Activated T-cell treated with anti-CD3 and anti-CD28 coated beads for 24 hours (primary cell): ENCODE data around the gene GAS6.
"Not testable (repeated sequence)": the region's sequence is repeated elsewhere in the genome, so short reads cannot be mapped to it uniquely, and the experiment has no call there.

Source experiments
- DNase-seq: peaks from one replicate; pipeline ENCODE4 v3.0.0-alpha.2; 2020; ENCODE audit warnings: low read depth

GAS6 gene

DNA sequence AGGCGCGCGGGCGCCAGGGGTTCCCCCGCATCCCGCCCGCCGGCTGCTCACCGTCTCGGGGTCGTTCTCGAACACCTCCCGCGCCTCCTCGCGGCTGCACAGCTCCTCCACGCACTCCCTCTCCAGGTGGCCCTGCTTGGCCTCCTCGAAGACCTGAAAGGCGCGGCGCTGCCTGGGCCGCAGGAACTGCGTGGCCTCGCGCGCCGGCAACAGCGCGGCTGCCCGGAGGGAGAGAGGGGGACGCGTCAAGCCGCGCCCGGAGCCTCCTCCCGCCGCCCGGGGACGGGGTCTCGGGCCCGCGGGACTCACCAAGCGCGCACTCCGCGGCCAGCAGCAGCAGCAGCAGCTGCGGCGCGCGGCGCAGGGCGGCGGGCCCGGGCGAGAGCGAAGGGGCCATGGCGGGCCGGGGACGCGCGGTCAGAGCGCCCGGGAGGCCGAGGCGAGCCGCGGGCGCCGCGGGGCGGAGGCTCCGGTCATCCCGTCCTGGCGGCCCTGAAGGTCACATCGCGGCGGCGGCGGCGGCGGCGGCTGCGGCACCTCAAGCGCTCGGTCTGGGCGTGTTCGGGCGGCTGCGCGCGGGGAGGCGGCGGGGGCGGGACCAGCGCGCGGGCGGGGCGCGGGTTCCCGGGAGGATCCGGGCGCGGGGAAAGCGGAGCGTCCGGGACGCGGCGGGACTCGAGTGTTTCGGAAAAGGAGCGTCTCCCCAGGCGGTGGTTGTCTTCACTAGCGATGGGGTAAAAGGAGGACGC is at the start of gene GAS6:
TSS of gene GAS6 (minus strand) at position 553 of the 749 bp plus-strand sequence. CDS start at position 397, 156 bp downstream.
- no peak for DNase-seq

DNA sequence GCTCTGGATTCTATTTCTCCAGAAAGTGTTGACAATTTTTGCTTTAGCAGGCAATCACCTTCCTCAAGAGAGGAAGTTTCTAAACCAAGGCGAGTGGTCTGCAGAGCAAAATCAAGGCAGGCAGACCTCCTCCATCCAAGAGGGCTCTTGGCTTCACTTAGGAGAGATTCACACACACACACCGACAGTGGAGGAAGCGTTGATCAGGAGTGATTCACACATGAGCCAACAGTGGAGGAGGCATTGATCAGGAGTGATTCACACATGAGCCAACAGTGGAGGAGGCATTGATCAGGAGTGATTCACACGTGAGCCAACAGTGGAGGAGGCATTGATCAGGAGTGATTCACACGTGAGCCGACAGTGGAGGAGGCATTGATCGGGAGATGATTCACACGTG is 49.5 kb upstream of the GAS6 start:
- DNase-seq = not testable (repeated sequence)

DNA sequence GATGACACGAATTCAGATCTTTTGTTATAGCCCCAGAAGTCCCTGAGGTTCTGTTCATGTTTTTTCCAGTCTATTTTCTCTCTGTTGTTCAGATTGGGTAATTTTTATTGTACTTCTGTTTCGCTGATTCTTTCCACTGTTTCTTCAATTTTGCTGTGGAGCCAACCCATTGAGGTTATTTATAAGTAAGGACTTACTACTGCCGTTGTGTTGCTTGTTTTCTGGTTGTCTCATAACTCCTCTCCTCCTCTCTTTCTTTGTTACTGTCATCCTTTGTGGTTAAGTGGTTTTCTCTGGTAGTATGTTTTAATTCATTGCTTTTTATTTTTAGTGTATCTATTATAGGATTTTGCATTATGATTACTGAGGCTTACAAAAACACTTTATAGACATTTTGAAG is 48.7 kb upstream of the GAS6 start:
- no peak for DNase-seq

DNA sequence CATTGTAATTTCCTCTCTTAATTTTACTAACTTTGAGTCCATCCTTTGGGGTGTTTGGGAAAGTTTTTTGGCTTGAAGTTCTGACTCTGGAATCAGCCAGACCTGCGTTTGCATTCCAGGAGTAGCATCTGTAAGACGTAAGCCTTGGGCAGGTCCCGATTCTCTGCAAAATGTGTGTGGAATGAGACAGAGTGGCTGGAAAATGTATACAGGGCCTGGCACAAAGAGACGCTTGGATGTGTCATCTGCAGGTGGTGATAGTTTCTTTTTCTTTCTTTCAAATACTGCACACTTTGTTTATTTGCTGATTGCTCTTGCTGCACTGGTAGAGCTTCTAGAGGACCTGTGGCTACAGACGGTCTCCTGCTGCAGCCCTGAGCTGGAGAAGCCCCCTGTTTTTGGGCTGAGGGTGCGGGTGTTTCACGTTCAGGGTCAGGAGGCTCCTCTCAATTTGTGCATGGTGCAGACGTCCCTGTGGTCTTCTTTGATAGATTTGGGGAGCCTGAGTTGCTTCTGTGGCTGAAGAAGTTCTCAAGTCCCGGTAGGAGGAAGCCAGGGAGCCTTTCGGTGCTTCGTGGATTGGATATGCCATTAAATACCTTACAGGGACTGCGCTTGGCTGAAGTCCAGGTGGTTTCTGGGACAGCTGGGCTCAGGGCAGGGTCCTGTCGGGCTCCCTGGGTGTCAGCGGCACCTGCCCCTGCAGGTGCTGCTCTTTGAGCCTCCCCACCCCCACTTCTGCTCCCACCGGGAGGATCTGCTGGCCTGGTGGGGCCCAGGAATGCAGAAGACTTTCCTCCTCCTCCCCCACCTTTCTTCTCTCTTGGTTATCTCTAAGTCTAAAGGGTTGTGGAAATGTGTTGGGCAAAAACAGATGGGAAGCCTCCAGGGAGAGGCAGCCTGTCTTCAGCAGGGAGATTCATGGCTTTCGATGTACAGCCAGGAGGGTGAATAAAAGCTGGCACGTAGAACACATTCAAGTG is 44.0 kb upstream of the GAS6 start:
- no peak for DNase-seq

DNA sequence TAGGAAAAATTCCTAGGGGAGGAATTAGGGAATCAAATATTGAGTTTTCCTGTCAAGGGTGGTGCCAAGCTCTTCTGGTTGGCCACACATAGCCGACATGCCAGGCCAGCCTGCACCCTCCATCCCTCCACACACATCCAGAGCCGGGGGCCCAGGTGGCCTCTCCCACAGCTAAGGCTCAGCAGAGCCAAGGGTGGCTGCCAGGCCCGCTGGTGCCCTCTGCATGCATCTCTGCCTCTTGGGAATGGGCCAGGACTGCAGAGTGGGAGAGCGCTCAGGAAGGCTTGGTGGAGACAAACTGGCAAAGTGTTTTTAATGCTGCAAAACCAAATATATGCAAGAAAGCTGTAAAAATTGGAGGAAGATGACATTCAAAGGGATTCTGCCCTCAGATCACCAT is 42.7 kb upstream of the GAS6 start:
- DNase-seq = no peak

DNA sequence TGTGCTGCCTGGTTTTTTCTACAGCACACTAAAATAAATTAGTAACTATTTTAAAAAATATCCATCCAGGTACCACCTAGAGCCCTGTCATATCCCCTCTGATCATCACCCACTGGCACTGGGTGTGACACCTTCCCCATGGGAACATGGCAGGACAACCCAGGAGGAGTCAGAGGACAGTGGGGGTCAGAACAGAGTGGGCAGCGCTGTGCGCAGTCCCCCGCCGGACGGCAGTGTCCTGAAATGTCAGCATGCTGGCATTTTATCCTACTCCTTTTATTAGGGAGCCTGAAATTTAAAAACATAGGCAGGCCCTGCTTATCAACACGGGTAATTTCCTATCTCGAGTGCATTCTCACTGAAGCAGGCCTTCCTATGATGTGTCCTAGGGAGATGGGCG is 42.1 kb upstream of the GAS6 start:
- DNase-seq = no peak

DNA sequence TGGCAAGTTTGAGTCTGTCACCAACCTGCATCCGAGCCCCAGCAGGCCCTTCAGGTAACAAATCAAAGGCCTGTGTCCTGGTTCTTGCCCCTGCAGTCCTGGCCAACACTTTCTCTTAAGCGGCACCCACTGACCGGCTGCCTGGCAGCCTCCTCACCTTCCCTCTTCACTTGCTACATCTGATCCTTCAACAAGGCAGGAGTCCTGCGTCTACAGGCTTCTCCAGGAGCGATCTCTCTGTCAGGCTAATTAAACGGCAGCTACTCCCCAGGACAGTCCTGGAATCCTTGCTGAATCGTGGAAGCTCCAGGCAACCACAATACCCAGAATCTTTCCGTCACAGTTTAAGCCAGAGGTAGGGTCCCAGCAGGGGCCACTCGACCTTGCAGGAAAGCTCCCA is 41.1 kb upstream of the GAS6 start:
- DNase-seq = no peak

DNA sequence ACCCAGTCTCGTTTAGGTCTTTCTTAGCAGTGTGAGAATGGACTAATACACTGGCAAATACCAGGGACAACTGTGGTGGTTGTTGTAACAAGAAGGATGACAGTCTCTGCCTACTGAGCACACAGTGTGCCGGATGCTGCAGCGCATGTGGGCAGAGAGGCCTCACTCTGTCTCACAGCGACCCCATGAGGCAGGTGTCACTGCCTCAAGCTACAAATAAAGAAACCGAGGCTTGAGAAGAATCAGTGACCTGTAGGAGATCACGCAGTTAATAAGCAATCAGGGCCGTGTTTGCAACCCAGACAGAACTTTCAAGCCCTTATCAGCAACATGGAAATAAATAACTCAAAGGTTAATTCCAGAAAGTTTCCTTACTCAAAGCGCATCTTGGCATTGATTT is 40.5 kb upstream of the GAS6 start:
- DNase-seq = no peak

DNA sequence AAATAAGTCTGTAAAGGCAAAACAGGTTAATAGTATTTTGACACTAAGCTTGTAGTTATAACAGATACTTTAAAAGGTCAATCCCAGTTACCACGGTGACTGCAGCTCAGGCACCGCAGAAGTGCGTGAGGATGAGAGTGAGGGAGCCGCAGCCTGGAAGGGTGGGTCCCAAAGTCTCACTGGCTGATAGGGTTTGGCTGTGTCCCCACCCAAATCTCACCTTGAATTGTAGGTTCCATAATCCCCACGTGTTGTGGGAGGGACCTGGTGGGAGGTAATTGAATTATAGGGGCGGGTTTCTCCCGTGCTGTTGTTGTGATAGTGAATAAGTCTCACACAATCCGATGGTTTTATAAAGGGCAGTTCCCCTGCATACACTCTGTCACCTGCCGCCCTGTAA is 40.0 kb upstream of the GAS6 start:
- no peak for DNase-seq

DNA sequence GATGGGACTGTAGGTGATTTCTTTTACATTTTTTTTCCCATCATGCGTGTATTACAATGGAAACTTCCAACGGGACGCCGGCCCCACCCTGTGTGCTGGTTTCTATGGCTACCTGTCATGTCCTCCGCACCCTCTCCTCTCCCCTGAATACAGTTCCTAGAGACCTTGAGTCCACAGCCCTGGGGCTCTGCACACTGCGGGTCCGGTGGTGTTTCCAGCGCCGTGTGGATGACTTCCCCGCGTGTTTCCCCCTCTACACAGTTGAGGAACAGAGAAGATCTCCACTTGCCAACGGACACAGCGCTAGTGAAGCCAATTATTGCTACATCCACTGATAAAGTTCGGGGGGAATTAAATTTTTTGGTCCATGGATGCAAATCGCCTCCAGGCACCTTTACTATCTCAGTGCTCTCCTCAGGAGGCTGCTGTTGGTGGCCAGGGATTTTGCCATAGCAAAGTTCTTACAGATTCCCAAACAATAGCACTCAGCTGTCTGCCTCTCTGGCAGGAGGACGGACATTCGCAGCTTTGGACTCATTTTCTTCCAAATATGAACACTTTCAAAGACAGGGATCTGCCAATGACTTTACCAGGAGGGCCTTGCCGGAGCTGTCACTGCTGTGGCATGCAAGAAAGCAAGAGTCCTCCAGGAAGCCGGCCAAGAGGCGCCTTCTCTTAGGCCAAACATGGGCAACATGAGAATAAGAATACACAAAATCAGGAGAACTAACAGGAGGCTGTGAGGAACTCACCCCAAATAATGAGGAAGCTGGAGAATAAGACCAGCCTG is 39.3 kb upstream of the GAS6 start:
- DNase-seq = no peak

DNA sequence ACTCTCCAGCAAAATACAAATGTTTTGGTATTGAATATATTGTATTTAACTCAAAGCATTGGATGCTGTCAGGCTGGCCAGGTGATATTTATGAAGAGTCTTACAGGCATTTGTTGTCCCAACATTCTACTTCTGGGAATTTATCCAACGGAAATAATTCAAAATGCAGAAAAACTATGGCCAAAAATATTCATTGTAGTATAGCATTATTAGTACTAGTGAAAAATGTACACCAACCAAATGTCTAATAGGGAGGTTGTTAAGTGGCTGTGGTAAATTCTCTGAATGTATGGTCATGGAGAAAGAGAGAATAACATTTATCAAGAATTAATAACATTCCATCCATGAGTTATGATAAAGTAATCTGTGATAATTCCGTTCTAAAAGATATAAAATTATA is 38.6 kb upstream of the GAS6 start:
- DNase-seq = no peak

DNA sequence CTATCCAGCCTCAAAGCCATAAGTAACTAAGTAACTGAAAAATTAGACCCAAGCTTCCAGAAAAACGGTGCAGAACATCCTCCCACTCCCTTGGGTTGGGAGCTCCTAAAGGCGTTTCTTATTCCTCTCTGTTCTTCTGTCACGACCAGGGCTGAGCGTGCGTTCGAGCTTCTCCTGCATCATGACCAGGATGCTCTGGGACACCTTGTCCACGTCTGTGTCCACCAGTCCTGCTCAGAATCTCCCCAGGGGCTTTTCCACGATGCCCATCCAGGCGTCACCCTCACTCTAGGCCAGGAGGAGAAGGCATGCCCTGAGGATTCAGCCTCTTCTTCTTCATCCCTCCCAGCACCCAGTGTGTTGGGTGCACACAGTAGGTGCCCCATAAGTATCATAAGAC is 37.8 kb upstream of the GAS6 start:
- no peak for DNase-seq

DNA sequence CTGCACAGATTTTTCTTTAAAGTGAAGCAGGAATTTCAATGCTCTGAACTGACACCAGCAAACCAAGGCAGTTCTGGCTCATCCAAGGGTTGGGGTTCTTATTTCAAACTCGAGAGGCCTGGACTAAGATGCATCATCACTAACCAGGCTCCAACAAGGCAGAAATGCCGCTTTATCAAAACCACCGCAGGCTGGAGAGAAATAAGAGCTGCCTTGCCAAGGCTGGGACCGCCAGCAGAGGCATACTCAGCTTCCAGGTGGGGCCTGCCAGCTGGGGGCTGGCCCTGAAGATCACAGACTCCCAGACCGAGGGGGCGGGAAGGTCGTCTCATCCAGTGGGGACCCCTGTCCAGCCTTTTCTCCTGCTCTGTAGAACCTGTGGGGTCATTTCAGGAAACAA is 37.4 kb upstream of the GAS6 start:
- DNase-seq = no peak

DNA sequence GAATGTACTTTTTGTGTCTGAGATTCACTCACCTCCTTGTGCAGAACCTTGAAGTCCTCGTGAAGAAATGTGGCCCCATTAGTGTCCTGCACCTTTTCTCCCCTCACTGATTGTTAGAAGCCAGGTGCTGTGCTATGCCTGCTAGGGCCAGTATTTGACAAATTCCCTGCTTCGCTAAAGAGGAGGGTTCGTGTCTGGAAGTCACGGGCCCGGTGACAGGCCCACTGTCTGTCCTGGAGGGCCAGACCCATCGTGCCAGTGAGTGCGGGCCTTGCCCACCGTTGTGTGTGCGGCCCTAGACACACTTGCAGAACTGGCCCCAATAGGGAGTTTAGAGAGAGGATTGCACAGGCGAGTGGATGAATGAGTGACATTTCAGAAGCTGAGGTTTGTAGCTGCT is 36.8 kb upstream of the GAS6 start:
- no peak for DNase-seq

DNA sequence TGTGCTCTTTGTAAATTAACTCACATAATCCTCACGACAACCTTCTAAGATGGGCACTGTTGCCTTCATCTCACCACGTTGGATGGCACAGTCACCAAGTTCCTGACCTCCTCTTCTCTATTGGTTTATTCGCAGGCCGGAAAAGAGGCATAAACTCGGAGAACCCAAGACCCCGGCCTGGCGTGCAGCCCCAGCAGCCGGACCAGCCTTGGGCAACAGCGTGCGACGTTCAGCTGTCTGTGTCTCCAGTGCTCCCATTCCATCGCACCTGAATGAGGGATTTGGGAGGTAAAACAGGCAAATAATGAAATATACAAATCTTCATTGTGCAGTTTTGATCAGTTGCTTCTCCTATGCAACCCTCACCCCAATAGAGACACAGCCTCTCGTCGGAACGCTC is 34.5 kb upstream of the GAS6 start:
- no peak for DNase-seq

DNA sequence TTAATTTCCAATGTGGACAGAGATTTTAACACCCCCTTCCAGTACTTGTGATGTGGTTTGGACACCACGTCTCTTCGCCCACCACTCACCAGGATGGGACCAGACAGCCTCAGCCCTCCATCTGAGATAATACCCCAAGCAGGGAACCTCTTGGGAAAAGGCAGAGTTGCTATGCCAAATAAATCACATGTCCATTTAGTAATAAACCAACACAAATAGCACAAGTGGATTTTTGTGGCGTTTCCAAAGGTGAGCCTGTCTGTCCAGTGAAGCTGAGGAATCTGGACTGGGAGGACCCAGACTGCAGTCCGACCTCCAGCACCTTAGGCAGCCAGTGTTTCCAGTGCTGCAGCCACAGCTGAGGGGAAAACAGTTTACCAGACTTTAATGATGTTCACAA is 34.1 kb upstream of the GAS6 start:
- no peak for DNase-seq

DNA sequence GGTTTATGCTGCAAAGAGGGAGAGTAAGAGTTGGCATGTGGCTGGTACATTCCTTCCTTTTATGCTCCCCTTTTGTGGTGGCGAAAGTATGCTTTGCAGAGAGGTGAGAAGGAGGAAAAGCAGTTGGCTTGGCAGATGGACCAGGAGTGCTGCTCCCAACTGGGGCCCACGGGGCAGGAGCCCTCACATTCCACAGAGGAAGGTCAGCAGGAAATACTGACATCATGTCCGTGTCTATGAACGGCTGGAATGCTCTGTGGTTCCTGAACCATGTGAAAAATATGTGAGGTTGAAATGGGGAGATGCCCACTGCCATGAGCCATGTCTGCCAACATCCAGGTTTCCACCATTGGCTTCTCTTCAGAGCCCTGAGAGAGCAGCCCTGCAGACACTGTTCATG is 33.3 kb upstream of the GAS6 start:
- DNase-seq = no peak

DNA sequence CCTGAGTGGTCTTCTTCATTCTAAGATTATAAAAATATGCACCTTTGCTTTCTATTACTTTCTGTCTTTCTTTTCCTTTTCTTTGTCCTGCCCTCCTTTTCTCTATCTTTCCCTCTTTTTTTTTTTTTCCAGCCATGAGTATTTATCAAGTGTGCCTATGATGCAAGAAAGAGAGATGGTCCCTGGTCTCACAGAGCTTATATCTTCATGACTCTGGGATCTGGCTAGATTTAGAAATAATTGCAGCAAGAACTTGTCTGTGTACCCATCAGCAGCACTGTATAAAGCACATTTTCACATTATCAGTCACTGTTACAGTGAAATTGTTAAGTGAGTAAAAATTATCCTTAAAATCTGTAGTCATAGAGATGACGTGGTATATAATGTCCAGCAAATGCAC is 31.6 kb upstream of the GAS6 start:
- no peak for DNase-seq

DNA sequence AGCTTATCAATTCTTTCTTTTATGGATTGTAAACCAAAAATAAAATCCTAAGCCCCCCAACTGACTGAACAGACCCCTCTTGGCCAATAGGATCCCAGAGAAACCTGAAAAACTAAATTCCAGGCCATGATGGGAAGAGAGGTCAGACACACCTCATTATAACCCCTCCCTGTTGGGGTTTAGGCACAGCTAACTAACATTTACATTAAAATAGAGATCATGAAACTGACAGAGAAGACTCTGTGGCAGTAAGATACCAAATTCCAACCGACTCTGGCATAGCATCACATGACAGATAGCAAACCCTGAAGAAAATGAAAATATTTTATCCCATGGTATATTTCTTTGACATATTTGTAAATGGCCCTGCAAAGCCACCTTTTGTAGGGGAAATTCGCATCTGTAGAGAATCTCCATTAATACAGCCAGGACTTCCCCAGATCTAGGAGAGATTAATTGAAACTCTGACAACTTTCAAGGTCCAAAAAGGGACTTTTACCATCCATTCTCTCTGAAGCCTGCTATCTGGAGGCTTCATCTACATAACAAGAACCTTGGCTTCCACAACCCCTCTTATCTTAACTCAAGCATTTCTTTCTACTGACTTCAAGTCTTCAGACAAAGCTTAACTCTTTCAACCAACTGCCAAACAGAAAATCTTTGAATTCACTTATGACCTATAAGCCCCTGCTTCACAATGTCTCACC is 27.1 kb upstream of the GAS6 start:
- DNase-seq = no peak

DNA sequence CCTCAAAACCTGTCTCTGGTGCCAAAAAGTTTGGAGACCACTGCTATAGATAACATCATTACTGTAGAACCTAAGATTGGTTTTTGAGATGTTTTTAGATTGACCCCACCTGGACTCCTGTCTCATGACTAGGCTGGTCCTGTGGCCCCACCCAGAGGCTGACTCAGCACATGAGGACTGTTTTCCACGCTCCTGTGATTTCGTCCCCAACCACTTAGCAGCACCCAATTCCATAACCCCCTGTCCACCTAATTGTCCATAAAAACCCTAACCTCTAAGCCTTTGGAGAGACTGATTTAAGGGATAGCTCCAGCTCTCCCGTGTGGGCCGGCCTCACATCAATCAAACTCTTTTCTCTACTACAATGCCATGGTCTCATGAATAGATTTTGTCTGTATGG is 25.6 kb upstream of the GAS6 start:
- no peak for DNase-seq

DNA sequence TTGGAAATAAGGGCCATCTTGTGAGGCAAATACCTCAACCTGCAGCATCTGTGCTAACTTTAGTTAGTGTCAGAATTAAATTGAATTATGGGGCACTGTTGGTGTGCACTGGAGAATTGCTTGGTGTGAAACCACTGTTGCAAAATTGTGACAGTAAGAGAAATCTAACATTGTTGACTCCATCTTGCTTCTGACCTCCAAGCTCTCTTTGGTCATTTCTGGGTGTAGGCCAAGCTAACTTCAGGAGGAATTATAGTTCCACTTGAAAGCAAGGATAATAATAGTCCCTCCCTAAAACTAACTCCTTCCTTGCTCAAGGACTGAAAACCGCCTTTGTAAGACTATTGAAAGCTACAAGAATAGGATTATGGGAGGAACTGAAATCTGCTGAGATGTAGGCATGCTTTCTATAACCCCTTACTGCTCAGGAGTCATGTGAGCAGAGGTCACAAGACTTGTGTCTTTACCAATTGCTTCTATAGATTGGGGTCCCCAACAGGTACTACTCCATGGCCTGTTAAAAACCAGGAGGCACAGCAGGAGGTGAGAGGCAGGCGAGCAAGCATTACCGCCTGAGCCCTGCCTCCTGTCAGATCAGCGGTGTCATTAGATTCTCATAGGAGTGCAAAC is 24.9 kb upstream of the GAS6 start:
- DNase-seq = no peak
